Glomerular visceral epithelial cell (primary cell): ENCODE data around the gene ZNF521.

ENCODE experiments used
- DNase-seq: peaks from one replicate; pipeline ENCODE4 v3.0.0-alpha.2; 2016; ENCODE audit errors: extremely low spot score

Gene ZNF521

GRCh38 chr18:25228410-25228809 lies 123.6 kb downstream of the ZNF521 start:
- DNase-seq: no peak

- DNase-seq: no peak
Measured at GRCh38 chr18:25225151-25225550, 126.8 kb downstream of the ZNF521 start.

DNA sequence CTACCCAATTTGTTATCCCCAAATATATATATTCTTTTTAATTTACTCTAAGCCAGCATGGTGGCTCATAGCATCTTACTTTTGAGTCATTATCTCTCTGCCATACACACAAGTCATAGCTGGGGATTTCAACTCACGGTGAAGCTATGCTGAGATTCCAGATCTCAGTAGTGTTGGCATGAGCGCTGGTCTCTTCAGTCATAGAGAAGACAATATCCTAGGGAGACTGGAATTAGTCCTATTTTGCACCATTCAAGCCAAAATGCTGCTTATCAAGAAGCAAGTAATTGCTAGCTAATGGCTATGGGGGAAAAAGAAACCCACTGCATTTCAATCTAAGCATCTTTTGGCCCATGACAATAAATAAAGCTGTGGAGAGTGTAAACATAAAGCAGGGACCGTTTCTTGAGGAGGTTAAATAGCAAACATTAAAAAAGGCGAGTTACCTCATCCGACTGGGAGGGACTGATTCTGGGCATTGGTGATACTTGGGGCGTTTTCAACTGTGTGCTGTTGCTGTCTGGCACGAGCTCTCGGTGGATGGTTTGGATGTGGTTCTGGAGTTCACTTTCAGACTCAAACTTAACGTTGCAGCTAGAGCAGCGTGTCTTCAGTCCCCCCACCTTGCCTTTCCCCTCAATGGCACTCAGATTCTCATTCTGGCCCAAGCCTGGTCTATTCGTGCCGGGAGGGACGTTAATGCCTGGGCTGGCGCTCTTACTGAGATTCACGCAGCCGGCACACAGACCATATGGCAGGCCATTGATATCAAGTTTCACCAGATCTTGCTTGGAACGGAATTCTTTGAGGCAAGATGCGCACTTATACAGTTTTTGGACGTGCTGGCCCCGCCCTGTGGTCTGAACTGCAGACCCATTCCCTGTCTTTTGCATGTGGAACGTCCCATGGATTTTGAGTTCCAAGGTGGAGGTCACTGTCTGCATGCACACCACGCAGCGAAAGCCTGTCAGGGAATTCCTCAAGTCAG lies 127.8 kb downstream of the ZNF521 start:
- no peak for DNase-seq

DNA sequence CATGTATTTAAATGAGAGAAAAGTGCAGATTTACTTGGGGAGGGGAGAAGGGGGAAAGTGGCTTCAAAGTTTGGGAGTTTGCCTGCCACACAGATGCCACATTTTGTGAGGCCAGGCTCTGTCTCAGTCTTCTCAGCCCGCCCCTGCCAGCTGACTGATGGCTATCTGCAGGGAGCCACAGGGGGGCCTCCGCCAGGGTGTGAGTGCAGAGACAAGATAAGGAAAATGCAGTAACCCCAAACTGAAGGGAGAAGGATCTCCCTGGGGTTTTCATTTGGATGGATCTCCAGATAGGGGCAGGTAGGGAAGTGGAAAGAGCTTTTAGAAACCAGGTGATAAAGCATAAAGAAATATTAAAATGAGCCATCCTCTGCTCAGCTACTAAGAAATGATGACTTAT lies 128.8 kb downstream of the ZNF521 start:
- no peak for DNase-seq

DNA sequence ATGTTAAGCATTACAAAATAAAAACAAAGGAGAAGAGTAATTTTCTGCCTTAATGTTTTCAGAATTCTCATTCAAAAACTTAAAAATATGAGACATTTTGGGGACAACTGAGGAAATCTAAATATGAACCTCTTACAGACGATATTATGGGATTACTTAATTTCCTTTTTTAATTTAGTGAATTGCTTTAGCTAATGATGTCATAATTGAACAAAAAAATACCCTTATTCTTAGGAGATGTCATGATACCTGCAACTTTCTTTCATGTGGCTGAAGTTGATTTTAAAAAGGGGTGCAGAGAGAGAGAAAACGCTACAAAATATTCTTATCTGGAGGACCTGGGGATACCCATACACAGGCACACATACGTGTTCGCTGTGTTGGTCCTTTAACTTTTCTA lies 129.3 kb downstream of the ZNF521 start:
- DNase-seq: no peak

DNA sequence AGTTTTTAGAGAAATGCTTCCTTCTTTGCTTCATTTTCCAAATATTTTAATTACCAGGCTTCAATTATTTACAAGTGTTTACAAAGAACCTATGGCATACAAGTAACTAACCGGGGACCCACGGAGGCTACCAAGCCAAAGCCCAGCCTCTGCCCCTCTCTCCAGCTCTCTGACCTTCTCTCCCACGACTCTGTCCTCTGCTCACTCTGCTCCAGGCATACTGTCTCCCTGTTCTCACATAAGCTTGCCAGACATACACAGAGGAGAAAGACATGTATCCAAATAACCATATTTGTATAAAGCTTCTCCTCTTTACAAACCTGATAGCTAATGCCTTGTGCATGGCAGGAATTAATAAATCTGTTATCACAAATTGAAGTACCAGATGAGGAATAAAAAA lies 141.3 kb downstream of the ZNF521 start:
- DNase-seq: no peak

DNA sequence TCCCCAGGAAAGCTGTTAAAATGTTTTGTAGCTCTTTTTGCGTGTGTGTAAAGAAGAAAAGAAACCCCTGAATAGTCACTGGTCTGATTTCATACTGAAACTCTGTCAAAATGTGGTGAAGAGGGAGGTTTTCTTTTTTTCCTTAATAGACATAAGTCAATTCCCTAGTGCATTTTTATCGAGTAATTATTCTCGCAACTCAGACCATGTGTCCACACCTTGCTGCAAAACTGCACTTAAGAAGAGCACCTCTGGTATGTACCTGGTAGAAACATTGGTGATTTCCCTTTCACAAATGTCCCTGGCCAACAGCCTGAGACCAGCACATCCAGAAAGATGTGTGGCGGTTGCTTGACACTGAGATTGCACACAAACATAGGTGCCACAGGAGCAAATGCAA lies 159.9 kb downstream of the ZNF521 start:
- no peak for DNase-seq

DNA sequence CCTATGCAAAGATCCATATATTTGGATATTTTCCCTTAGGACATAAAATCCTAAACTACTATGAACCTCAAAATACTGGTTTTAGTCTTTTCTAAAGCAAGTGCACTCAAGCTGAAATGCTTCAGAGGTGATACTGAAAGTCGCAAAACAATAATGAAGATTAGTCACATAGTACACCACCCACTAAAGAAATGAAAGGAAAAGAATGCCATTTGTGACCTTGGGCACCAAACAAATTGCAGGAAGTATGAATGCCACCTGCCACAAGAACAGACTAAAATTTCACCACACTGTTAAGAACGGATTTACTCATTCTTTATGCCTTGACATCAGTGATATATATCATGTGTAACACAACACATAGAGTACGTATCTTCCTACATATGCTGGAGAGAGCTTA lies 161.5 kb downstream of the ZNF521 start:
- no peak for DNase-seq

- DNase-seq: no peak
Measured at GRCh38 chr18:25189391-25190185, 162.4 kb downstream of the ZNF521 start.

DNA sequence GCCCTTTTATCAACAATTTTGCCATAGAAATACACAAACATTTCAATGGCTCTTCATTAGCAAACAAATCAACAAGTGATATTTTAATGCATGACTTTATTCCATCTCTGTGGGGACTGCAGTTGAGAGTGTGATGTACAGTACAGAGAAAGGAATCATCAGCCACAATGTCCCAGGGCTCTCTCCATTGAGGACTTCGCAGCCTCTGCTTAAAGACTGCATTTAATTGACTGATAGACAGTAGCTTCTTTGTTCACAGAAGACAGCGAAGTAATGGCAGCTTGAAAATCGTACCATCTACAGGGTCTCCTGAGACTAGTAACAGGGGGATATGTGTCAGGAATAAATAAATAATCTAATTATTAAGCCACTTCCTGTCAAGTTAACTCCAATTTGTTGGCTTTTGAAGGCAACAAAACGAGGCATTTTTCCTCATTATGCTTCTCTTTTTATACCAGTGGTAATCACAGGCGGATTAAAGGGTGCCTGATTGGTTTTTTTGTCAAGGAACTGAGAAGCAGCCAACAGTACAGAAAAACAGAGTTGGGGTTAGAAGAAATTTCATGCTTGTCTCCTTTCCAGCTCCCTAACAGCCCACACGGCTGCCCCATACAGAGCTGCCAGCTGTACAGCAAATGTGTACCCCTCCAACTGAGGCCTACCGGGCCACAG lies 164.3 kb downstream of the ZNF521 start:
- DNase-seq: no peak

DNA sequence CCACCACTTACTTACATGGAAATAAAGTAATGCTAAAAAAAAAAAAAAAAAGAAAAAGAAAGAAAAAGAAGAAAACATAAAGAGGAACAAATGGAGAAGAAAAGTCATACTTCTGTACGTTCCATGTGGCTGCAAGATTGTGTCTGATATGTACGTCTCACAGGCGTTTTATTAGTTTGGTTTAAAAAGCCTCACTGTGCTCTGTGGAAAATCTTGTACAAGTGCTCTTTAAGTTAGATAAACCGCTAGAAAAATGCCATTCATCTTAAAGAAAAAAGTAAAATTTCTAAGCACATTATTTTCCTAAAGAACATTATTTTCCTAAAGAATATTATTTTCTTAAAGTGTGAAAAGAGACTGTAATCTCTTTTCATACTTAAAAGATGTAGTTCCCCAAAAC lies 165.1 kb downstream of the ZNF521 start:
- no peak for DNase-seq

DNA sequence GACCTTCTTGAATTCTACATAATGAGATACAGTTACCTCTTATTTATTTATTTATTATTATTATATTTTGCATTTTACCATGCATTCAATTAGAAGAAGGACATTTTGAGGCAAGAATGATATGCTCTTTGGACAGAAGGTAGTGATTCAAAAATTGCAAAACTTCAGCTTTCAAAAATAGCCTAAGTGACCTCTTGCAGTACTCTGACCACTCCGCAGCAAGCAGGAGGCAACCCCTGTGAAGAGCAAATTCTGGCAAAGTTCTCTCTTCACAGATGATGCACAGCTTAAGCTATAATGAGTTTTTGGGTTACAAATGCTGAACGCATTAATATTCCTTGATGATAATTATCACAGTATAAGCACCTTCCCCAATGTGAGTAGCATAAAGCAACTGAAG lies 170.0 kb downstream of the ZNF521 start:
- no peak for DNase-seq

DNA sequence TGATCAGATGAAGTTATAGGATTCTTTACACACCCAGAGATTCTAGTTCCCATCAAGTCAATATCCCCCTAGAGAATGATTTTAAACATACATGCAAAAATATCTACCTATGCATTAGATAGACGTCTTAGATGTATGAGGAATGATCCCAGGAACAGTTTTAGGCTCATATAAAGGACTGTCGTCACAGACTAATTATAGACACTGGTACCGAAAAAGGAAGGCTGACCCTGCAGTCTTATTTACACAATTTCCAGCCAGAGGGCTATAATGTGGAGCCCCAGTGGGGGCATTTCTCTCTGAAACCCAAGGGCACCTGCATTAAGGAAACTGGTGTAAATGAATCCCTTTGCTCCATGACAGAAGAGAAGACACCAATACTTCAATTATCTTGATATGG lies 170.4 kb downstream of the ZNF521 start:
- DNase-seq: no peak

GRCh38 chr18:25180973-25181548 lies 170.9 kb downstream of the ZNF521 start:
- no peak for DNase-seq

DNA sequence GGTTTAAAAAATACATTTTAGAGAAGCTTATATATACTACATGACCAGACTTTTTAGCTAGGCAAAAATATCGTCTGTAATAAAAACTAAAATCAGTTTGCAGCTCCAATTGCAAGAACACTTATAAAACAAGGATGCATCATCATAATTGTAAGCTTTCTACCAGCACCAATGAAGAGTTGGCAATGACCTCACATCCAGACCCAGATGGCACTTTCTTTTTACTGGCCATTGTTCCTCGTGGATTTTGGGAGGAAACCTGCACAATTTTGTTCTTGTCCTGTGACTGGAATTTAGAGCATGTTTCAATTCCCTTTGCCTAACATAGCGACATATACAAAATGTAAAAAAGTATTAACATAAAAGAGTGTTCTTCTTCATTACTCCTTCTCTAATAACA lies 174.3 kb downstream of the ZNF521 start:
- no peak for DNase-seq

- no peak for DNase-seq
Measured at GRCh38 chr18:25176518-25177042, 175.4 kb downstream of the ZNF521 start.

DNA sequence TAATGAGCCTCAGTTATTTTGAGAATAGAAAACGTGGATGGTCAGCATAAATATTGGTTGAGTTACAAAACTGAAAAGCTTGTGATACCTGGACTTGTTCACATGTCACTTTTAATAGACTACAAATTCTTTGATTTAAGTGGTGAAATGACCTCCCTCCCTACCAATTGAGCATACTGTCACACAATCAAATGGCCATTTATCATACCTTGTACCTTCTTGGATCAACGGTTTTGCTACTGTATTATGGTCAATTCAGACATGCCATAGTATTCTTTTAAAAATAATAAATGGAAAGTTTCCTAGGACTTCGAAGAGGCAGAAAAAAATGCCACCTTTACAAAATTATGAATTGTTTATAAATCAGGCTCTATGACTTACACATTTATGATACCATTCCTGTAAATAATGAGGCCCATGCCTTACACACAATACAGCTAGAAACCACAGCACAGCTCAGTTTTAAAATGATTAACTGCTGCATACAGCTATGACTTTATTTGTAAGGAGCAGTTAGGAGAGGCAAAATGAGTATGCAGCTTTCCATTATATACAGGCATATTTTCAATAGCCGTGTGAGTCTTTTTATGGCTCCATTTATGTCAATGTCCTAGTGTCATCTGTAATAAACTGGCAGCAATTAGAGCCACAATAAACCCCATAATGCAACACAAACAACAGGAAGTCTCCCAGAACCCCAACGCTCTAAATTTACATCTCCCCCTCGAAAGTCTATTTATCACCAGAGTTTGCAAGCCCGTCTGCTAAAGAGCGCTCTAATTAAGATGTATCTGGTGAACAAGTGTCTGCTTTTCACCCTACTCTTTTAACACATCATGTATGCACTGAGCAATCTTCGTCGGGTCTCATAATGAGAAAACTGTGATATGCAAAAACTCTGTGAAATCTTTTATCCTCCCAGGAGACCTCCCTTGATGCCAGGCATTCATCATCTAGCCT lies 176.1 kb downstream of the ZNF521 start:
- DNase-seq: no peak

DNA sequence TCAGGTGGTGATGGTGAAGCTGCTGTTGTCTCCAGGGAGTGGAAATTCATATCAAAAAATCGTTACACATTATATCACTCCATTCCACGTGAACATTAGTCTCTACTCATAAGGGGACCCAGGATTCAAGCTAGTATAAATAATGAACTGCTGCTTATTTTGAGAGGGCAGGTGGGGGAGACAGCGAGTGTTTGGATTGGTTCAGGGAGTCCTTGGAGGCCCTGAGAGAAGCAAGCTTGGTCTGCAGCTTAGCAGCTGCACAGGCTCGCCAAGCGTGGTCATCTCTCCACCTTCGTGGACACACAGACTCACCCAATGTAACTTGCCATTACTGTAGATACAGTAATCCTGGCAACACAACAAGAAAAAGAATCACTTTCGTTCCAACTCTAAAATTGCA lies 177.6 kb downstream of the ZNF521 start:
- DNase-seq: no peak

- no peak for DNase-seq
Measured at GRCh38 chr18:25171334-25171733, 180.6 kb downstream of the ZNF521 start.

DNA sequence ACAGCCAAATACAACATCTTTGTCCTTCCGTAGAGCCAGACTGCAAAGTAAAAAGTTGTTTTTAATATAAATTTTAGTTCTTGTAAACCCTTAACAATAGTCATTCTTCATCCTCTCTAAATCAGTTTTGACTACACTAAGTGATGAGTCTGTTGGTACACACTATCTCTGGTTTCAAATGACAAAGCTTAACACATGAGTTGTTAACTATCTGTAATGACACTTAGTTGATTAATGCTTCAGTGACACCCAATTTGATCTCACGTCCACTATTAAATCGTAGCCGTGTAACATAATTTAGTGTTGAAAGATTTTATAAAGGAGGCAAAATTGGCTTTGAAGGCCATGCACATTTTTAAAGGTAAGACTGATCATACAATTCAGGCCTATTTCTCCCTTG lies 181.6 kb downstream of the ZNF521 start:
- DNase-seq: no peak

- DNase-seq: no peak
Measured at GRCh38 chr18:25169701-25170100, 182.3 kb downstream of the ZNF521 start.
